ENCODE data around the gene PTPRF.

DNA sequence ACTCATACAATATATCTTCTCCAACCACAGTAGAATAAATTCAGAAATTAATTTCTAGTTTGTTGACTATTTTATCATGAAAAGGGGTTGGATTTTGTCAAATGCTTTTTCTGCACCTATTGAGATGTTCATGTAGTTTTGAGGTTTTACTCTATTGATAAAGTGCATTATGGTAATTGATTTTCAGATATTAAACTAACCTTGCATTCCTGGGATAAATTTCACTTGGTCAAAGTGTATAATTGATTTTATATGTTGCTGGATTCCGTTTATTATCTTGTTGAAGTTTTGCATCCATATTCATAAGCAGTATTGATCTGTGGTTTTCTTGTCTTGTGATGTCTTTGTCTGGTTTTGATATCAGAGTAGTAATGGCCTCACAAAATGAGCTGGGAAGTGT, 42.5 kb upstream of the PTPRF start:
- TF ChIP-seq, protein P1, sequence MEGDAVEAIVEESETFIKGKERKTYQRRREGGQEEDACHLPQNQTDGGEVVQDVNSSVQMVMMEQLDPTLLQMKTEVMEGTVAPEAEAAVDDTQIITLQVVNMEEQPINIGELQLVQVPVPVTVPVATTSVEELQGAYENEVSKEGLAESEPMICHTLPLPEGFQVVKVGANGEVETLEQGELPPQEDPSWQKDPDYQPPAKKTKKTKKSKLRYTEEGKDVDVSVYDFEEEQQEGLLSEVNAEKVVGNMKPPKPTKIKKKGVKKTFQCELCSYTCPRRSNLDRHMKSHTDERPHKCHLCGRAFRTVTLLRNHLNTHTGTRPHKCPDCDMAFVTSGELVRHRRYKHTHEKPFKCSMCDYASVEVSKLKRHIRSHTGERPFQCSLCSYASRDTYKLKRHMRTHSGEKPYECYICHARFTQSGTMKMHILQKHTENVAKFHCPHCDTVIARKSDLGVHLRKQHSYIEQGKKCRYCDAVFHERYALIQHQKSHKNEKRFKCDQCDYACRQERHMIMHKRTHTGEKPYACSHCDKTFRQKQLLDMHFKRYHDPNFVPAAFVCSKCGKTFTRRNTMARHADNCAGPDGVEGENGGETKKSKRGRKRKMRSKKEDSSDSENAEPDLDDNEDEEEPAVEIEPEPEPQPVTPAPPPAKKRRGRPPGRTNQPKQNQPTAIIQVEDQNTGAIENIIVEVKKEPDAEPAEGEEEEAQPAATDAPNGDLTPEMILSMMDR (IDR thresholded peaks at IDR 0.05), result no peak
- TF ChIP-seq EZH2 (IDR thresholded peaks at IDR 0.05) (no peak), EZH2phosphoT487 (IDR thresholded peaks at IDR 0.05) (no peak)
